SK-N-SH (cell line): ENCODE data around the gene LTB4R. TPM values are rescaled to one million over a fixed set of nuclear protein-coding genes. Genes with fewer than 3 reads are reported as not detected.

Experiments
- CTCF ChIA-PET: fragments of 300-600, 350-600 bp; formaldehyde crosslinking; extraction: SDS; loops from one replicate; lab custom pipeline; 2021; lab: Yijun Ruan, JAX
- POLR2A ChIA-PET: fragments of 350-600 bp; sonication (Branson Sonifier 250); formaldehyde crosslinking; extraction: SDS; loops from one replicate; lab custom pipeline; 2020; ENCODE audit warnings: antibody characterized with exemption, inconsistent platforms; lab: Yijun Ruan, JAX
- DNase-seq: peaks from one replicate; pipeline ENCODE4 v3.0.0; 2012
- H2AFZ ChIP-seq: fragments of 200-600 bp; sonication (generic); 2 replicates; pipeline ENCODE4 v1.8.1; 2016; ENCODE audit warnings: antibody characterized with exemption, mild to moderate bottlenecking, low read depth
- H3F3A ChIP-seq: fragments of 200-600 bp; sonication (generic); replicated peaks from 2 replicates; pipeline ENCODE3; 2016; ENCODE audit warnings: antibody characterized with exemption, mild to moderate bottlenecking; ENCODE audit not compliant: insufficient read depth
- H3K27ac ChIP-seq, 2 experiments: fragments of 200-500 bp in 1 of 2; fragments of 200-600 bp in 1 of 2; sonication (Bioruptor generic) in 1 of 2; sonication (generic), shearing (Covaris generic) in 1 of 2; 2 replicates each; pipeline versions ENCODE4 v1.5.1 to v1.6.1; 2014 to 2016; ENCODE audit warnings: low read depth in 2 of 2, inconsistent platforms in 1 of 2, low read length in 1 of 2, mild to moderate bottlenecking in 1 of 2, mixed read lengths in 1 of 2
- H3K27me3 ChIP-seq: fragments of 200-600 bp; sonication (generic), shearing (Covaris generic); 2 replicates; pipeline ENCODE4 v1.6.1; 2016; ENCODE audit warnings: mixed run types; ENCODE audit not compliant: insufficient read depth
- H3K36me3 ChIP-seq, 2 experiments: fragments of 200-500 bp in 1 of 2; fragments of 200-600 bp in 1 of 2; sonication (Bioruptor generic) in 1 of 2; sonication (generic) in 1 of 2; replicated peaks in 1 of 2; 2 replicates each; pipeline versions ENCODE3 to v1.5.1; 2014 to 2016; ENCODE audit warnings: low read length in 1 of 2, mild to moderate bottlenecking in 1 of 2; ENCODE audit not compliant: insufficient read depth in 2 of 2, control insufficient read depth in 1 of 2
- H3K4me1 ChIP-seq, 2 experiments: fragments of 200-500 bp in 1 of 2; fragments of 200-600 bp in 1 of 2; sonication (Bioruptor generic) in 1 of 2; sonication (generic), shearing (Covaris generic) in 1 of 2; 2 replicates each; pipeline versions ENCODE4 v1.5.1 to v1.6.1; 2014 to 2016; ENCODE audit warnings: low read depth in 1 of 2, low read length in 1 of 2, mixed run types in 1 of 2; ENCODE audit not compliant: insufficient read depth in 2 of 2, control insufficient read depth in 1 of 2
- H3K4me2 ChIP-seq: fragments of 200-600 bp; sonication (generic), shearing (Covaris generic); 2 replicates; pipeline ENCODE4 v1.6.1; 2017; ENCODE audit warnings: mixed run types
- H3K4me3 ChIP-seq, 2 experiments: fragments of 200-500 bp in 1 of 2; fragments of 200-600 bp in 1 of 2; sonication (Bioruptor generic) in 1 of 2; sonication (generic), shearing (Covaris generic) in 1 of 2; 2 replicates each; pipeline versions ENCODE4 v1.5.1 to v1.8.1; 2014 to 2016; ENCODE audit warnings: low read depth in 2 of 2, inconsistent platforms in 1 of 2, low read length in 1 of 2, mild to moderate bottlenecking in 1 of 2, mixed read lengths in 1 of 2, moderate library complexity in 1 of 2
- H3K79me2 ChIP-seq: fragments of 200-600 bp; sonication (generic); 2 replicates; pipeline ENCODE4 v1.8.1; 2017; ENCODE audit warnings: mild to moderate bottlenecking; ENCODE audit not compliant: insufficient read depth
- H3K9ac ChIP-seq: fragments of 200-600 bp; sonication (generic); 2 replicates; pipeline ENCODE4 v1.6.1; 2017; ENCODE audit warnings: mixed run types
- H3K9me2 ChIP-seq: fragments of 200-600 bp; sonication (generic); 2 replicates; pipeline ENCODE4 v1.6.1; 2017; ENCODE audit warnings: mixed run types
- H3K9me3 ChIP-seq: fragments of 200-600 bp; sonication (generic); 2 replicates; pipeline ENCODE4 v1.6.1; 2017; ENCODE audit warnings: mixed run types, mild to moderate bottlenecking, moderate library complexity
- H4K20me1 ChIP-seq: fragments of 200-600 bp; sonication (generic); 2 replicates; pipeline ENCODE4 v1.6.1; 2017; ENCODE audit warnings: mild to moderate bottlenecking, mixed run types; ENCODE audit not compliant: insufficient read depth
- CTCF ChIP-seq: fragments of 200-600 bp; sonication (generic); IDR thresholded peaks from 2 replicates; pipeline ENCODE4 v1.6.1; 2017; ENCODE audit warnings: antibody characterized with exemption, mild to moderate bottlenecking, moderate library complexity
- EP300 ChIP-seq, 2 experiments: IDR thresholded peaks; 2 replicates each; pipeline versions ENCODE4 v1.4.0 to v1.6.1; 2012; ENCODE audit warnings: borderline replicate concordance in 1 of 2, low read depth in 1 of 2, low read length in 1 of 2
- FOSL2 ChIP-seq: IDR thresholded peaks from 2 replicates; pipeline ENCODE4 v1.4.0; 2012; ENCODE audit warnings: low read depth, mild to moderate bottlenecking, moderate library complexity, borderline replicate concordance
- GABPA ChIP-seq: IDR thresholded peaks from 2 replicates; pipeline ENCODE4 v1.4.0; 2012; ENCODE audit warnings: low read depth, mild to moderate bottlenecking
- GATA2 ChIP-seq: sonication (generic); formaldehyde crosslinking; IDR thresholded peaks from 2 replicates; pipeline ENCODE4 v1.5.0; 2020; ENCODE audit warnings: mild to moderate bottlenecking, missing genetic modification reagents
- IRF3 ChIP-seq: fragments of 150-350 bp; IDR thresholded peaks from 2 replicates; pipeline ENCODE4 v1.6.1; 2016; ENCODE audit warnings: mild to moderate bottlenecking, low read depth, low read length
- MEF2A ChIP-seq: IDR thresholded peaks from 2 replicates; pipeline ENCODE4 v1.4.0; 2012; ENCODE audit warnings: low read depth, borderline replicate concordance
- MXI1 ChIP-seq: IDR thresholded peaks from 2 replicates; pipeline ENCODE4 v1.6.1; 2012; ENCODE audit warnings: mild to moderate bottlenecking, low read depth, low read length, improper control_type of control experiment
- PBX3 ChIP-seq: IDR thresholded peaks from 2 replicates; pipeline ENCODE4; 2012
- RAD21 ChIP-seq: IDR thresholded peaks from 2 replicates; pipeline ENCODE4 v1.6.1; 2012; ENCODE audit warnings: mild to moderate bottlenecking, low read length
- REST ChIP-seq: IDR thresholded peaks from 2 replicates; pipeline ENCODE4 v1.6.1; 2012; ENCODE audit warnings: mild to moderate bottlenecking, low read depth, low read length, moderate library complexity
- RFX5 ChIP-seq: IDR thresholded peaks from 2 replicates; pipeline ENCODE4 v1.6.1; 2012; ENCODE audit warnings: mild to moderate bottlenecking, improper control_type of control experiment, low read length
- SMC3 ChIP-seq: IDR thresholded peaks from 2 replicates; pipeline ENCODE4 v1.6.1; 2012; ENCODE audit warnings: low read depth, low read length, improper control_type of control experiment
- TCF12 ChIP-seq: IDR thresholded peaks from 2 replicates; pipeline ENCODE4 v1.4.0; 2012
- YY1 ChIP-seq: IDR thresholded peaks from 2 replicates; pipeline ENCODE4 v1.4.0; 2012; ENCODE audit warnings: low read depth, mild to moderate bottlenecking
- WGBS: methylation state at CpG from one replicate; pipeline ENCODE4 v1.1.6; 2017; ENCODE audit warnings: low lambda C conversion rate; 5-methylcytosine and 5-hydroxymethylcytosine counted together
- polyA plus RNA-seq, 3 experiments: library from polyadenylated mRNA; depleted of rRNA; stranded (reverse); fragments of >200 nt; gene quantifications; 2 replicates each; pipeline ENCODE4 v1.2.3, GENCODE V29; 2012

LTB4R gene
- polyA plus RNA-seq, 1 of the 3 experiments (the other 2 are of a cell fraction), result 11.9 TPM

- Histone ChIP-seq H3K4me1 (peaks cover 0 to 2% of the 10 kb centered on the region in 2 experiments; a peak in 1 of 4 replicates), H3K9me2 (no peaks in the 10 kb centered on the region), H3K27ac (no peak within 1 kb of the TSS), H3K4me2 (no peak within 1 kb of the TSS), H3F3A (no peaks in the 10 kb centered on the region), H2AFZ (no peak within 1 kb of the TSS), H3K9ac (no peak within 1 kb of the TSS), H3K79me2 (no peaks in the 10 kb centered on the region), H4K20me1 (no peaks in the 10 kb centered on the region), H3K27me3 (peaks cover 68% of the 10 kb centered on the region), H3K9me3 (no peaks in the 10 kb centered on the region), H3K4me3 (no peak within 1 kb of the TSS), H3K36me3 (no peaks in the 10 kb centered on the region)
- TF ChIP-seq EP300 (IDR thresholded peaks at IDR 0.05; ENCODE audit: borderline replicate concordance in 1 of 2, low read depth in 1 of 2, low read length in 1 of 2) (no peak), RAD21 (no peak), MEF2A (no peak), IRF3 (no peak), RFX5 (no peak), TCF12 (no peak), GATA2 (CRISPR knock-in tag) (no peak), MXI1 (no peak), YY1 (no peak), CTCF (no peak), FOSL2 (no peak), SMC3 (no peak), REST (no peak), PBX3 (no peak), GABPA (no peak)
- ChIA-PET POLR2A (interaction anchor here (1.1 kb wide), 1 partner anchor 92 kb away, joined by 3 read pairs; no protein-coding TSS in a partner anchor), CTCF (interaction anchor here (1.1 to 12.7 kb wide), 8 partner anchors 6 to 98 kb away, joined by 3 to 445 read pairs (median 9); partner anchors contain the start of genes CBLN3, CIDEB, KHNYN and SDR39U1)
- 75% methylated on average over 41 of the region's 51 CpGs for WGBS
- no peak for DNase-seq
Observed at GRCh38 chr14:24339284-24340151, 28.2 kb downstream of the LTB4R start, which contains the start of gene RIPK3. Gene RIPK3 (minus strand): TSS chr14:24339991. CDS start chr14:24339826, 165 bp downstream.
